HL-60 (cell line): ENCODE measurements around the gene LIG4.

ENCODE experiments used
- GABPA ChIP-seq: IDR thresholded peaks from 2 replicates; pipeline ENCODE4 v1.6.1; 2012; ENCODE audit warnings: low read depth
- POLR2AphosphoS5 ChIP-seq: IDR thresholded peaks from 2 replicates; pipeline ENCODE4 v1.6.1; 2012; ENCODE audit warnings: low read depth
- TF ChIP-seq, protein P1 (sequence below): IDR thresholded peaks from one replicate; pipeline ENCODE4 v1.5.1; 2011; ENCODE audit warnings: low read length, control low read depth, inconsistent platforms; ENCODE audit not compliant: insufficient read depth

- TF ChIP-seq, protein P1, sequence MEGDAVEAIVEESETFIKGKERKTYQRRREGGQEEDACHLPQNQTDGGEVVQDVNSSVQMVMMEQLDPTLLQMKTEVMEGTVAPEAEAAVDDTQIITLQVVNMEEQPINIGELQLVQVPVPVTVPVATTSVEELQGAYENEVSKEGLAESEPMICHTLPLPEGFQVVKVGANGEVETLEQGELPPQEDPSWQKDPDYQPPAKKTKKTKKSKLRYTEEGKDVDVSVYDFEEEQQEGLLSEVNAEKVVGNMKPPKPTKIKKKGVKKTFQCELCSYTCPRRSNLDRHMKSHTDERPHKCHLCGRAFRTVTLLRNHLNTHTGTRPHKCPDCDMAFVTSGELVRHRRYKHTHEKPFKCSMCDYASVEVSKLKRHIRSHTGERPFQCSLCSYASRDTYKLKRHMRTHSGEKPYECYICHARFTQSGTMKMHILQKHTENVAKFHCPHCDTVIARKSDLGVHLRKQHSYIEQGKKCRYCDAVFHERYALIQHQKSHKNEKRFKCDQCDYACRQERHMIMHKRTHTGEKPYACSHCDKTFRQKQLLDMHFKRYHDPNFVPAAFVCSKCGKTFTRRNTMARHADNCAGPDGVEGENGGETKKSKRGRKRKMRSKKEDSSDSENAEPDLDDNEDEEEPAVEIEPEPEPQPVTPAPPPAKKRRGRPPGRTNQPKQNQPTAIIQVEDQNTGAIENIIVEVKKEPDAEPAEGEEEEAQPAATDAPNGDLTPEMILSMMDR: no peak
- no peak for TF ChIP-seq GABPA
- no peak for TF ChIP-seq POLR2AphosphoS5
Observed at GRCh38 chr13:108210551-108210950, 4.8 kb downstream of the LIG4 start.
